NB4 (cell line): ENCODE data around the gene ZNF341.

ENCODE experiments used
- DNase-seq: peaks from one replicate; pipeline ENCODE4 v3.0.0; 2010; ENCODE audit warnings: low read depth
- H3K4me3 ChIP-seq: one replicate; pipeline ENCODE4 v1.5.1; 2011; ENCODE audit warnings: mild to moderate bottlenecking, low read depth, low read length, moderate library complexity
- CTCF ChIP-seq: IDR thresholded peaks from one replicate; pipeline ENCODE4 v1.5.1; 2012; ENCODE audit warnings: low read depth, low read length
- MYC ChIP-seq: IDR thresholded peaks from 2 replicates; pipeline ENCODE4 v1.6.1; 2011; ENCODE audit warnings: low read depth, low read length
- POLR2A ChIP-seq: IDR thresholded peaks from 2 replicates; pipeline ENCODE4 v1.6.1; 2011; ENCODE audit warnings: mild to moderate bottlenecking; ENCODE audit not compliant: insufficient read length; ENCODE audit errors: extremely low read depth
- TF ChIP-seq, protein P1 (sequence below): IDR thresholded peaks from 2 replicates; pipeline ENCODE4 v1.6.1; 2011; ENCODE audit warnings: low read depth, low read length

ZNF341 gene

GRCh38 chr20:33719989-33720709, 11.6 kb upstream of the ZNF341 start, which contains the start of gene PXMP4:
PXMP4 (minus strand) TSS chr20:33720310; CDS start chr20:33720207, 103 bp downstream.
- H3K4me3 ChIP-seq: peak within 1 kb of the TSS; percentile 73
- TF ChIP-seq MYC (peak; percentile 22; the same call in 1 of the 2 replicates), CTCF (no peak), POLR2A (peak; percentile 49)
- TF ChIP-seq, protein P1, sequence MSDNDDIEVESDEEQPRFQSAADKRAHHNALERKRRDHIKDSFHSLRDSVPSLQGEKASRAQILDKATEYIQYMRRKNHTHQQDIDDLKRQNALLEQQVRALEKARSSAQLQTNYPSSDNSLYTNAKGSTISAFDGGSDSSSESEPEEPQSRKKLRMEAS: peak; percentile 45; the same call in 1 of the 2 replicates
- peak; percentile 99 for DNase-seq

- TF ChIP-seq CTCF: no peak
- no peak for TF ChIP-seq MYC
- TF ChIP-seq, protein P1: no peak
- no peak for TF ChIP-seq POLR2A
- DNase-seq: no peak
- H3K4me3 ChIP-seq: no peak overlapping the region
These were observed 10.2 kb upstream of the ZNF341 start for GRCh38 chr20:33721391-33722140.

DNA sequence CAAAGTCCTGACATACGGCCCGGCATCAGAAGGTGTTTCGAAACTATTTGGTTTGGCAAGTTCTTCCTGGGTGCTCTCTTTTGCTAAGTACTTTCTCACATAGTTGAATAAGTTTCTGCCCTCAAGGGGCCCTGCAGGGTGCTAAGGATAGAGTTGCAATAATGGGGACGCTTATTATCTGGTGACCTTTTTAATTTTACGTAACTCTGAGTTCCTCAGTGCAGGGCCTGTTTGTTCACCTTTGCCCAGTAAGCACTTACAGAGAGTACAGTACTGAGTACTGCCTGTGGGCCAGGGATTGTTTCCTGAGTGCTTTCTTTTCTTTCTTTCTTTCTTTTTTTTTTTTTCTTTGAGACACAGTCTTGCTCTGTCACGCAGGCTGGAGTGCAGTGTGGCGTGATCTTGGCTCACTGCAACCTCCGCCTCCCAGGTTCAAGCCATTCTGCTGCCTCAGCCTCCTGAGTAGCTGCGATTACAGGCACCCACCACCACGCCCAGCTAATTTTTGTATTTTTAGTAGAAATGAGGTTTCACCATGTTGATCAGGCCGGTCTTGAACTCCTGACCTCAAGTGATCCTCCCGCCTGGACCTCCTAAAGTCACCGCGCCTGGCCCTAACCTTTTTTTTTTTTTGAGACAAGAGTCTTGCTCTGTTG, 7.2 kb upstream of the ZNF341 start:
- peak; percentile 94 for DNase-seq
- H3K4me3 ChIP-seq: no peak overlapping the region
- TF ChIP-seq POLR2A (no peak), MYC (no peak), CTCF (no peak)
- TF ChIP-seq, protein P1: no peak

DNA sequence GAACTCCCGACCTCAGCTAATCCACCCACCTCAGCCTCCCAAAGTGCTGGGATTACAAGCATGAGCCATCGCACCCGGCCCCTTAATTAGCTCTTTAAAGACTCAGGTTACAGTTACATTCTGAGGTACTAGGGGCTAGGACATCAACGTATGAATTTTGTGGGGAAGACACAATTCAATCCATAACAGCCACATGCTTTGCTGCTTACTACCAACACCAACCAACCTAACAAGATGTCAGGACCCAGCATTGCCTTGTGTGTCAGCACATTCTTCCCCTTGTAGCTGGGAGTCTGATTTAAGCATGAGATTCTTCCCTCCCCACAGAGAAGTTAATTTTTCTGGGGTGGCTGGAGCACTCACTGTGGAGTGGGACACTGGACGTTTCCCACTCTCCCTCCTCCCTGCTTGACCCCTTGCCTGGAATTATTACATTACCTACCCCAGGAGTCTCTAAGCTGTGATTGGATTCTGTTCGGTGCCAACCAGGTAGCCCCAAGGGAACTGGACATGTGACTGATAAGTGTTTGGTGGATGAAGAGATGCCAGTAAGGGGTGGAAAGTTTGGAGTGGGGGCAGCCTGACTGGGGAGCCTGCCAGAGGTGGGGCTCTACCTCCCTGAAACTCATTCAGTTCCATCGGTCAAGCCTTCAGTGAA, 6.1 kb upstream of the ZNF341 start:
- no peak for TF ChIP-seq POLR2A
- TF ChIP-seq, protein P1: no peak
- no peak for TF ChIP-seq CTCF
- no peak for TF ChIP-seq MYC
- H3K4me3 ChIP-seq: no peak overlapping the region
- DNase-seq: no peak

DNA sequence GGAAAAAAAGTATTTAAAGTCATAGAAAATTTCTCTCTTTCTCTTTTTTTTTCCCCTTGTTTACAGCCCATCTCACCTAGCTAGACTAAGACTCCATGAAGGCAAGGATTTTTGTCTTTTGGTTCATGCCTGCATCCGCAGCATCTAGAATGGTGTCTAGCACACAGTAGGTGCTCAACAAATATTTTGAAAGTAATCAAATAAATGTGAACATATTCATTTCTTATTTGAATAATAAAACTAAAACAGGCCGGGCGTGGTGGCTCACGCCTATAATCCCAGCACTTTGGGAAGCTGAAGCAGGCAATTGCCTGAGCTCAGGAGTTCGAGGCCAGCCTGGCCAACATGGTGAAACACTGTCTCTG, 4.7 kb upstream of the ZNF341 start:
- no peak overlapping the region for H3K4me3 ChIP-seq
- DNase-seq: no peak
- TF ChIP-seq MYC (no peak), CTCF (no peak), POLR2A (no peak)
- TF ChIP-seq, protein P1: no peak
